ENCODE data around the gene LARP6. TPM values are rescaled to one million over a fixed set of nuclear protein-coding genes. Genes with fewer than 3 reads are reported as not detected.
A peak's percentile ranks its signal among the peaks of the same experiment; 100 is the strongest.

The LARP6 gene
- total RNA-seq, 4 donors from 2014 or later = 11.9 to 59.4 (median 28.8) TPM

GRCh38 chr15:70835841-70836240 is 18.1 kb downstream of the LARP6 start:
- DNase-seq = no peak
- TF ChIP-seq CTCF (IDR thresholded peaks at IDR 0.05) (no peak), POLR2A (IDR thresholded peaks at IDR 0.05) (no peak)
- intact Hi-C loops (cut with DNase I; ENCODE audit: low total_unique reads) = no loop called here
- no peak overlapping the region for H3K4me3 ChIP-seq
- H3K27ac ChIP-seq = peak overlapping the region in 1 of 2 donors; percentile 34
- no peaks in the 10 kb centered on the region for H3K9me3 ChIP-seq
- no peaks in the 10 kb centered on the region for H3K27me3 ChIP-seq
- H3K4me1 ChIP-seq = no peaks in the 10 kb centered on the region
- H3K36me3 ChIP-seq = no peaks in the 10 kb centered on the region

GRCh38 chr15:70835415-70835814 is 18.5 kb downstream of the LARP6 start:
- intact Hi-C loops (cut with DNase I; ENCODE audit: low total_unique reads) = no loop called here
- no peaks in the 10 kb centered on the region for H3K9me3 ChIP-seq
- no peaks in the 10 kb centered on the region for H3K27me3 ChIP-seq
- no peaks in the 10 kb centered on the region for H3K36me3 ChIP-seq
- TF ChIP-seq POLR2A (IDR thresholded peaks at IDR 0.05) = no peak
- TF ChIP-seq CTCF (IDR thresholded peaks at IDR 0.05) = no peak
- DNase-seq = peak; percentile 69 to 78
- no peaks in the 10 kb centered on the region for H3K4me1 ChIP-seq
- H3K4me3 ChIP-seq = no peak overlapping the region
- peak overlapping the region in 1 of 2 donors; percentile 34 for H3K27ac ChIP-seq

GRCh38 chr15:70834999-70835398 is 19.0 kb downstream of the LARP6 start:
- H3K4me1 ChIP-seq = no peaks in the 10 kb centered on the region
- H3K27ac ChIP-seq = peak overlapping the region in 1 of 2 donors; percentile 28
- no peaks in the 10 kb centered on the region for H3K27me3 ChIP-seq
- no peaks in the 10 kb centered on the region for H3K36me3 ChIP-seq
- intact Hi-C loops (cut with DNase I; ENCODE audit: low total_unique reads) = no loop called here
- no peak overlapping the region for H3K4me3 ChIP-seq
- no peak for DNase-seq
- TF ChIP-seq POLR2A (IDR thresholded peaks at IDR 0.05) (no peak), CTCF (IDR thresholded peaks at IDR 0.05) (no peak)
- H3K9me3 ChIP-seq = no peaks in the 10 kb centered on the region

- no peaks in the 10 kb centered on the region for H3K9me3 ChIP-seq
- H3K27ac ChIP-seq = peak overlapping the region in 1 of 2 donors; percentile 28
- DNase-seq = no peak
- no peaks in the 10 kb centered on the region for H3K36me3 ChIP-seq
- no peaks in the 10 kb centered on the region for H3K4me1 ChIP-seq
- no peaks in the 10 kb centered on the region for H3K27me3 ChIP-seq
- intact Hi-C loops (cut with DNase I; ENCODE audit: low total_unique reads) = no loop called here
- TF ChIP-seq CTCF (IDR thresholded peaks at IDR 0.05) (no peak), POLR2A (IDR thresholded peaks at IDR 0.05) (no peak)
- H3K4me3 ChIP-seq = no peak overlapping the region
Measured at GRCh38 chr15:70833861-70834765, 19.8 kb downstream of the LARP6 start.

- Histone ChIP-seq H3K4me3 (no peak overlapping the region), H3K27me3 (no peaks in the 10 kb centered on the region), H3K9me3 (no peaks in the 10 kb centered on the region), H3K27ac (no peak overlapping the region), H3K36me3 (no peaks in the 10 kb centered on the region), H3K4me1 (no peaks in the 10 kb centered on the region)
- intact Hi-C loops (cut with DNase I; ENCODE audit: low total_unique reads) = no loop called here
- DNase-seq = no peak
- TF ChIP-seq POLR2A (IDR thresholded peaks at IDR 0.05) (no peak), CTCF (IDR thresholded peaks at IDR 0.05) (no peak)
Measured at GRCh38 chr15:70833422-70833821, 20.5 kb downstream of the LARP6 start.
